HG03378 (cell line): ENCODE results near the gene TSGA10.
A peak's percentile ranks its signal among the peaks of the same experiment; 100 is the strongest.
"Not testable (repeated sequence)": the region's sequence is repeated elsewhere in the genome, so short reads cannot be mapped to it uniquely, and the experiment has no call there.

Experiments used
- ATAC-seq: cut with Tn5 transposase; IDR thresholded peaks from one replicate; pipeline ENCODE4 v1.9.1; 2021; ENCODE audit warnings: mild to moderate bottlenecking, moderate library complexity; ENCODE audit not compliant: unreplicated experiment

The TSGA10 gene

DNA sequence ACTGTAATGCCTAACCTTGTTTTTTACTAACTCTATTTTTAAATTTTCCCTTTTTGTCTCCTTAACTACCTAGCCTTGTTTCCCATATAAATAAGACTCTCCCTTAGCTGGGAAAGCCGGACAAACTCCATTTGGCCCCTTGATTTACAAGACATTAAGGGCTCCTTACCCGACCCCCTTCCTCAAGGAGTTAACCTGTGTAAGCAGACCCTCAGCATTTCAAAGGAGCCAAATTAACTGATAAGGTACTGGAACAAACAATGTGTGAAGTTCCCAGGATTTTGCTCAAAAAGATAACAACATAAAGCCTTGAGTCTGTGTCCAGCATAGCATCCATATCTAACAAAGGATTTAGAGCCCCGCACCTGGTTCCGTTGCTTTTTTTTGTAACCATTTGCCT lies 72.9 kb downstream of the TSGA10 start:
- no peak for ATAC-seq

DNA sequence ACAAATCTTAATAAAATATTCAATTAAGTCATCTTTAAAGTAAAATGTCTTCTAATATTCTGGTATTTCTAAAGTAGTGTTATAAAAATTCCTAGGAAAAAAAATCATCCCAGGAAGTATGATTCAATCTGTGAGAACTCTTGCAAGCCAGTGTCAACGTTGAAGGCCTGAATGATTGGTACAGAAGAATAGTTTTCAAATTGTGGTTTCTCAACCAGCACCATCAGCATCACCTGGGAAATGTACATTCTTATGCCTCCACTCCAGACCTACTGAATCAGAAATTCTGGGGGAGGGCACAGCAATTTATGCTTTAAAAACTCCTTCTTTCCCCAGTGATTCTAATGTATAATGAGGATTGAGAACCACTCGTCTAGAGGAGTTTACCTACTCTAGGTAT lies 75.5 kb downstream of the TSGA10 start:
- no peak for ATAC-seq

DNA sequence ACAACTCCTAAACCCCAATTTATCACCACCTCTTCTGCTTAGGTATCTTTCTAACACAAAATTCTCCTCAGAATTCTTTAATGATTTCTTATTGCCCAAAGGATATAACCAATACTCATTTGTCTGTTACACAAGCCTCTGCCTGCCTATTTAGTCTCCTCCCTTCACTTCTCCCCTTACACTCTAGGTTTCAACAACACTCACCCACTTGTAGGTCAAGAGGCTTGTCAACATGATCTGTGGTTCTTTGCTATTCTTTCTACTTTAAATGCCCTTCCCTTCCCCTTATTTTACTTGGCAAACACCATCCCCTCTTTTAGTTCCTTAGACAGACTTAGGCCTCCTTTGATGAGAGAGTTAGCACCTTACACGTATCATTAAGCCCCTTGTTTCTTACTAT lies 82.2 kb downstream of the TSGA10 start:
- ATAC-seq, result no peak

DNA sequence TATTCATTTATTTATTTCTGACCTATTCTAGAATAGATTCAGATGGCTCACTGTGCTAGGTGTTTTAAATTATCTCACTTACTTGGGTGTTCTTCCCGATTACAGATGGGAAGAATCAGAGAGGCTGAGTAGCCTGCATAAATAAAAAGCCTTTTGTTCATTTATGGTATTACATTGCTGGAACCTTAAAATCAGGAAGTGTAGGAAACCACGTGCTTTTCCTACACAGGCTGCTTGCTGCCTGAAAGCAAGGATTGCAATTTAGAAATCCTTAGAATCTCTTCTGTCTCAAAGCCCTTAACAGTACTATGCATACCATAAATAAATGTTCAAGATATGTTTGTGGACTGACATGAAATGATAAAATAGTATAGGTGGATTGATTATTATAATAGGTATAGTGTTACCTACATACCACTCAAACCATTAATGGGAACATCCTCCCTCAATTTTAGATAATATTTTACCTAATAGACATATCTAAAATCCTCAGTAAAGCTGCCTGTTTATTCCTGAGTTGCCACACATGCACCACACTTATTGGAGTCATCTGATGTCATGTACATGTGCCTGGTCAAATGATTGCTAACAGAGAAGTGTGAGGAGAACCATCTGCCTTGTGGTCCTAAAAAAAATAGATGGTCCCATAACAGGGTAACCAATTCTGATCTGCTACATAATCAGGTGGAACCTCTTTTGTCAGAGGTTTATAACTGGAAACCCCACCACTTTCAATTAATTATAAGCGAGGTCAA lies 86.7 kb downstream of the TSGA10 start:
- no peak for ATAC-seq

DNA sequence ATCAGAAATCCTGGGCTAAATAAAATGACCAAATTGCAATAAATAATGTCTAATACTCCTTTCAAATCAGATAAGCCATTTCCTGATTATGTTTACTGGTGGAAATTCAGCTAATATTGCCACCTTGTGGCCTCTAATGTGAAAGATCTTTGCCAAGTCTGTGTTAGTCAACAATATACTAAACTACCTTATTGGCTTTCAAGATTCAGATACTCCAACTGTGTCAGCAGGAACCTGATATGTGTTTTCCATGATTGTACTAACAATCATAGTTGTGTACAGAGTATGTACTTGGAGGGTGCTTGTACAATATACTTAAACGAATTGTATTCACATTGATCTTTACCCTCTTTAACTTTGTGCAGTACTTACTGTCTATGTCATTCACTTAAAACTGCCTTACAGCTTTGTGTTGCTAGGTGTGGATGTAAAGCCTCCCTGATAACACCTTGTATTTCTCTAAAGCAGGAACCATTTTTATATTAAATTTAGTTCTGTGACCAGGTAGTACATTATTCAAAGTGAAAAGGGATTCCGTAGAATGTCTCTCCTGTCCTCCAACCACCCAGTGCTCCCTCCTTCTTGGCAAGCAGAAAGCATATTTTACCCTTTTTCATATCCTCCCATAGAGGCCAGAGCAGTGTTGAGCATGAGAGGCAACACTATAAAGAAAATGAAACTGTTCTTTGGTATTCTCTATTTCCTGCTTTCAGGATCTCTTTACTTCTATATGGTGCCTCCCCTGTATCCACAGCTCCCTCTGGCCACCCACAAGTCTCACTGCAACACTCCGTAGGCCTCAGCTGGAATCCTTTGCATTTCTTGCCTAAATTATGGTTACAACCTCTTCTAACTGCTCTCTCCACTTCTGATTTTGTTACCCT lies 88.4 kb downstream of the TSGA10 start:
- peak; percentile 90 for ATAC-seq

DNA sequence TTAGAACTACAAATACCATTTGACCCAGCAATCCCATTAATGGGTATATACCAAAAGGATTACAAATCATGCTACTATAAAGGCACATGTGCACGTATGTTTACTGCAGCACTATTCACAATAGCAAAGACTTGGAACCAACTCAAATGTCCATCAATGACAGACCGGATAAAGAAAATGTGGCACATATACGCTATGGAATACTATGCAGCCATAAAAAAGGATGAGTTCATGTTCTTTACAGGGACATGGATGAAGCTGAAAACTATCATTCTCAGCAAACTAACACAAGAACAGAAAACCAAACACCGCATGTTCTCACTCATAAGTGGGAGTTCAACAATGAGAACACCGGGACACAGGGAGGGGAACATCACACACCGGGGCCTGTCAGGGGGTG lies 105.6 kb downstream of the TSGA10 start:
- not testable (repeated sequence) for ATAC-seq

DNA sequence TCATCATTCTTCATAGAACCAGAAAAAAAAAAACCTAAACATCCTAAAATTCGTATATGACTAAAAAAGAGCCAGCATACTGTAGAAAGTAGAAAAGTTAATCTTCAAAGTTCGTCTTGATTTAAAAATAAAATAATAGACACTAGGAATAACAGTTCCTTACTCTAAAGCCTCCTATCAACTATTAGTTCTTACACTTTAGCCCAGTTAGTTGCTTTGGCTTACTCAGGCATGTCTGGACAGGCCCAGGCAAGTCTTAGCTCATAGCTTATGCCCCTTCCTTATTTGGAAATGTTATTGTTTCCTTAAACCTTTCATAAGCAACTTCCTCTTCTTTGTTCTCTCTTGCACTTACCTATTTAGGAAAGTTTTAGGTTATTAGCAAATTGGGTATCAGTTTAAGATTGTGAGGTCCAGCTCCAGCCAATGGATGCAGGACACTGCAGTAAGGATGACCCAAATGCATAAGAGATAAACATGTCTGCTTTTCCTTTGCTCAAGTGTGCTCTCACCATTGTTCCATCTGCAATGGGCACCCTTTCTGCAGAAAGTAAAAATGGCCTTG lies 113.9 kb downstream of the TSGA10 start:
- not testable (repeated sequence) for ATAC-seq

DNA sequence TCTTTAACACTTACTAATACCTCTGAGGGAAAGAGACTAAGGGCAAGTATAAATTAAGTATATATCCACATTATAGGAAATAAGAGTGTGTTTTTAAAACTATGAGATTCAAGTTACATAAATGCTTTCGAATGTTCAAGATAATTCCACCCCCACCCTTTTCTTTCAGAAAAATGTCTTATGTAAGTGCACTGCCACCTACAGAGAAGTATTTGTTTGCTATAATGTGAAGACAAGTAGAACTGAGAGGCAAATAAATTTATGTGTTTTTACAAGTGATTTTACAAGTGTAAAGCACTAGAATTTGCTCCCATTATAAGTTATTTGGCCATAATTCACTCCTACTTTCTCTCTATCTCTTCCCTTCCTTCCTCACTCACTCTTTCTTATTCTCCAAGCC lies 118.8 kb downstream of the TSGA10 start:
- ATAC-seq, result no peak

DNA sequence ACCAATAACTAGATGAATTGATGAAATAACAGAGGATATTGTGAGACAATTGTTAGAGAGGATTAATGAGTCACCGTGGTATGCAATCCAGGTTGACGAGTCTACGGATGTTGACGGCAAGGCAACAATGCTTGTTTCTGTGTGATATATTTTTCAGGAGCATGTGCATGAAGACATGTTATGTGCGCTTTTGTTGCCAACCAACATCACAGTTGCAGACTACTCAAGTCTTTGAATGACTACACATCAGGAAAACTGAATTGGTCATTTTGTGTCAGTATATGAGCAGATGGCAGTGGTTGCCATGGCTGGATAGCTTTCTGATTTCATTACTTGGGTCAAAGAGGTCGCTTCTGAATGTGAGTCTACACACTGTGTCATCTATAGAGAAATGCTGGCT lies 122.0 kb downstream of the TSGA10 start:
- ATAC-seq, result no peak

DNA sequence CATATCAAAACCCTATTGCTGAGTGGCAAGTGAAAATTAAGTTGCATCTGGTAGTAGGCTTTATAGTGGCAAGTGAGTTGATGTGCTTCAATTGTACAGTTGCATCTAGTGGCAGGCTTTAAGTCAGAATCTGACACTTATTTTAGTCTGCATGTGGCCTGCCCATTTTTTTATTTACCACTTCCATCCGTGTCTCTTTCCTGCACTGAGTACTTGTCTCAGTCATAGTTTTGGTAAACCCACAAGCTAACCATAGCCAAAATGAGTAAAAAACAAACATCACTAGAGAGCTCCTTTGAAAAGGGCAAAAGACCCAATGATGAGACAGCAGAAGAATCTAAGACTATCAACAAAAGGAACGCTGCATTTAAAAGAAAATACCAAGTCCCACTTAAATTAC lies 122.7 kb downstream of the TSGA10 start:
- ATAC-seq, result no peak

DNA sequence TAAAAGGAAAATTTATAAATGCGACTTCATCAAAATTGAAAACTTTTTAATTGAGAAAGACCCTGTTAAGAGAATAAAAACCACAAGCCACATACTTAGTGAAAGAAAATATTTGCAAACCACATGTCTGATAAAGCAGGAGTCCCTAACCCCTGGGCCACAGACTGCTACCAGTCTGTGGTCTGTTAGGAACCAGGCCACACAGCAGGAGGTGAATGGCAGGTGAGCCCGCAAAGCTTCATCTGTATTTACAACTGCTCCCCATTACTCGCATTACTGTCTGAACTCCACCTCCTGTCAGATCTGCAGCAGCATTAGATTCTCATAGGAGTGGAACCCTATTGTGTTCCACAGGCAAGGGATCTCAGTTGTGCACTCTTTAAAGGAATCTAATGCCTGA lies 123.3 kb downstream of the TSGA10 start:
- no peak for ATAC-seq

DNA sequence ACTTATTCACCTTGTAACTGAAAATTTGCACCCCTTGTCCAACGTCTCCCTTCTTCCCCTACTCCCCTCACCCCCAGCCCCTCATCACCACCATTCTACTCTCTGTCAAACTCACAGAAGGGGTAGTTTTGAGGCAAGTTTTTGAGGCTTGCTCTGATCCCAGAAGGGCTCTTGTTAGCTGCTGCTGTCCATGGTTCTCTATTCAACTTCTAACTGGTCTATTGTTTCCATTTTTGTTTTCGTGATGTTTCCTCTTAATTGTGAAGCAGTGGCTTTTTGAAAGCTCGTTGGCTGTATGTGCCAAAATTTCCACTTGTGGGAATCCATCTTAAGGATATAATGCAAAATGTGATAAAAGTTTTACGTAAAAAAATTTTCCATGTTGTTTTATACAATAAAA lies 126.2 kb downstream of the TSGA10 start:
- no peak for ATAC-seq

DNA sequence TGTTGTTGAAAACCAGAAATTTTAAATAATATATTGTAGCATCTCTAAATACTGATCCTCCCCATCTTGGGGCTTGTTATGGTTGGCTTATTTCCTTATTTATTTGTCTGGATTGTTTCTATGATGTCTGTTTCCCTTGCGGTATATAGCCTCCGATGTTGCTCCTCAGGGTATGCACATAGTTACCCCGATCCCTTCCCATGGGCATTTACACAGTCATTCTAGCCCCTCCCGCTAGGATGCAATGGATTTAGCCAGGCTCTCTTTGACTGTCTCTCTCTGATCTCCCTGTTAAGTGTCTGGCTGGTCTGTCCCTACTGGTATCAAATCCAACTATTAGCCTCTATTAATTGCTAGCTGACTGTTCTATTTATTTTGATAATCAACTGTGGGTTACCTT lies 126.9 kb downstream of the TSGA10 start:
- ATAC-seq, result no peak

DNA sequence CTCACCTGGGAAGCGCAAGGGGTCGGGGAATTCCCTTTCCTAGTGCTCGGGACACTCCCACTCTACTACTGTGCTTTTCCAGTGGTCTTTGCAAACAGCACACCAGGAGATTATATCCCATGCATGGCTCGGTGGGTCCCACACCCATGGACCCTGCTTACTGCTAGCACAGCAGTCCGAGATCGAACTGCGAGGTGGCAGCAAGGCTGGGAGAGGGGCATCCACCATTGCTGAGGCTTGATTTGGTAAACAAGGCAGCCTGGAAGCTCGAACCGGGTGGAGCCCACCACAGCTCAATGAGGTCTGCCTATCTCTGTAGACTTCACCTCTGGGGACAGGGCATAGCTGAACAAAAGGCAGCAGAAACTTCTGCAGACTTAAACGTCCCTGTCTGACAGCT lies 154.0 kb downstream of the TSGA10 start:
- ATAC-seq, result no peak

DNA sequence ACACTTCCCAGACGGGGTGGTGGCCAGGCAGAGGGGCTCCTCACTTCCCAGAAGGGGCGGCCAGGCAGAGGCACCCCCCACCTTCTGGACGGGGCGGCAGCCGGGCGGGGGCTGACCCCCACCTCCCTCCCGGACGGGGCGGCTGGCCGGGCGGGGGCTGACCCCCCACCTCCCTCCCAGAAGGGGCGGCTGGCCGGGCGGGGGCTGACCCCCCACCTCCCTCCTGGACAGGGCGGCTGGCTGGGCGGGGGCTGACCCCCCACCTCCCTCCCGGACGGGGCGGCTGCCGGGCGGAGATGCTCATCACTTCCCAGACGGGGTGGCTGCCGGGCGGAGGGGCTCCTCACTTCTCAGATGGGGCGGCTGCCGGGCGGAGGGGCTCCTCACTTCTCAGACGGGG lies 166.0 kb downstream of the TSGA10 start:
- ATAC-seq, result not testable (repeated sequence)

DNA sequence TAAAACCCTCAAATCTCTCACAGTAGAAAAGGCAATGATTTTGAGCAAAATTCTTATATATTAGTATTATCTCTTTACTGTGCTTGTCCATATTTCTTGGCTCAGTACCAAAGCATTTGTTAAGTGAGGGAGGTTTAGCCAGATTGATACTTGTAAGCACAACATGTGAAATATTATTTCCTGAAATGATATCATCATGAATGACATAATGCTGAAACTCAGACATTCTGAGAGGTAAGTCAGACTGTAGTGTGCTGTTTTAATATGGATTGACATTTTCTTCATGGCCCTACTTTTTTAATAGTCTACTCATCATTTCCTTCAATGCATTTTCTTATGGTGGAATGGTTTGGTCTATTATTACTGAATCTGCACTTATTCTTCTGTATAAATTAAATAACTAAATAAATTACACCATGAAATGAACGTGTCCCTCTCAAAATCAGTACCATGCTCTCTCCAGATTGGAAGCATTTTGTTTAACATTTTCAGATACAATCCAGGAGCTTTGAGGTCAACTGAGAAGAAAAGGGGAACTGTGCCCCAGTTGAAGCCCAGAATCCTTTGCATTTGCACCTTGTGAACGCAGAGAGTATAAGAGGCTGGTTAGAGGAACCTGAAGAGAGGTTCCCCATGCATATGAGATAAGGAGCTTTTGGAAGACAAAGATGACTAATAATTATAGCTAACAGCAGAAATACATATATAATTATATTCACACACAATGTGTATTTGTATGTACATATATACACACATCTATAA lies 168.7 kb downstream of the TSGA10 start:
- no peak for ATAC-seq

DNA sequence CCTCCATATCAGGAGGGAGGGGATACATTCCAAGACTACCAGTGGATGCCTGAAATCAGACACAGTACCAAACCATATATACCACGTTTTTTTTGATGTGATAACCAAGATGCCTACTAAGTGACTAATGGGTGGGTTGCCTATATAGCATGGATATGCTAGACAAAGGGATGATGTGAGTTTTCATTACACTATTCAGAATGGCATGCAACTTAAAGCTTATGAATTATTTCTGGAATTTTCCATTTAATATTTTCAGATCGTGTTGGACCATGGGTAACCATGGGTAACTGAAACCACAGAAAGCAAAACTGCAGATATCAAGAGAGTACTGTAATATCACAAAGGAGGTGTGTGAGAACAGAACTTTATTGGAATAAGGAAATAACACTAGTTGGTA lies 179.1 kb downstream of the TSGA10 start:
- ATAC-seq, result no peak

DNA sequence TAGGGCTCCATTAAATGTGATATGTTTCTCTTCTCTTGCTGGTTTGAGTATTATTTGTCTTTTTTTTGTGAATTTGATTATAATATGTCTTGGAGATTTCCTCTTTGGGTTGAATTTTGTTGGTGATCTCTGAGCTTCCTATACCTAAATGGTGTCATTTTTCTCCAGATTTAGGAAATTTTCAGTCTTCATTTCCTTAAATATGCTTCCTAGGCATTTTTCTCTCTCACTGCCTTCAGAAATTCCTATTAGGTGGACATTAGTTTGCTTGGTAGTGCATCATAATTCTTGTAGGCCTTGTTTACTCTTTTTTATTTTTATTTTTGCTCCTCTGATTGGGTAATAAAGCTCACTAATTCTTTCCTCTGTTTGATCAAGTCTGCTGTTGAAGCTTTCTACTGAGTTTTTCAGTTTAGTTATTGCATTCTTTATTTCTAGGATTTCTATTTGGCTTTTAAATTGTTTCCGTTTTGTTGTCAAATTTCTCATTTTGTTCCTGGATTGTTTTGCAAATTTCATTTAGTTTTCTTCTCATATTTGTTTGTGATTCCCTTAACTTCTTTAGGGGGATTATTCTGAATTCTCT lies 182.1 kb downstream of the TSGA10 start:
- no peak for ATAC-seq

DNA sequence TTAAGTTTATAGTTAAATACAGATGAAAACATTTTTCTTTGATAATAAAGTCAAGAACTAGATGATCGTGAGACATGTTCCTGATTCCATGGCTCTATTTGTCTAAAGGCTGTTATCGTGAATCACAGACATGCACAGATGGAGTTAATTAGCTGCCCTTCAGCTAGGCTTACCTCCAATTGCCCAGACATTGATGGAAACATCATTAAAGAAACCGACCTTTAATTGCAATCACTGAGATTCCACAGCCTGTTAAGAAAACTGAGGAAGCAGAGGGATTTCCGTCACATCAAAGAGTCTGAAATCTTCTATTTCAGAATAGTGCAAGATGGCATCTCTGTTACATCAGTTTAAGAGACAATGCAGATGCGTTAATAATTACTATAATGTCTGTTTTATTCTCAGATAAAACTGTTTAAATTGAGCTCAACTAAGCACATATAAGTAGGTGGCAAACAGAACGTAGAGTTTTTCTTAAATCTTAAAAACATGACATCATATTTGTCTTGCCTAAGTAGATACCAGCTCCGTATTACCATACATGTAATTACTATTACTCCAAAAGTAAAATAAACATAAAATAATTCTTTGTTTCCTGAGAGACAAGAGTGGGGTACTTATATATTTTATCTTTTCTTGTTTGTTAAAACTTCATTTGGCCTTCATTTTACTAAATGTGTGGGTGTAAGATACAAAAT lies 194.8 kb downstream of the TSGA10 start:
- no peak for ATAC-seq

DNA sequence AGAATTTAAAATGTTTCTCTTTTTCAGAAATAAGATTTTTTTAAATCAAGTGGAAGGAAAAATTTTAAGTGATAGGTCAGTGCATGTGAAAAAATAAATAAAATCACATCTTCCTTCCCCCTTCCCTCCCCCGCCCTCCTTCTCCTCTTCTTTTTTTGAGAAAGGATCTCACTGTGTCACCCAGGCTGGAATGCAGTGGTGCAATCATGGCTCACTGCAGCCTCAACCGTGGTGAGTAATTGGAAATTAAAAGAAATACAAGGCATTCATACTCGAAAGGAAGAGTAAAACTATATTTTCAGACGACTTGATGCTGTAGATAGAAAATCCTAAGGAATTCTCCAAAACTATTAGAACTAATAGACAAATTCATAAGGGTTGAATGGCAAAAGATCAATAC lies 201.8 kb downstream of the TSGA10 start:
- ATAC-seq, result no peak
